Liver (tissue), 3 donors: ENCODE results near the gene ZFYVE28.

ENCODE experiments used
- GABPA ChIP-seq, 2 donors: IDR thresholded peaks in 1 of 2; conservative IDR thresholded peaks in 1 of 2; 2 replicates each; pipeline ENCODE4 v1.6.1; 2016; ENCODE audit warnings: antibody characterized with exemption in 2 of 2, mild to moderate bottlenecking in 1 of 2, moderate library complexity in 1 of 2
- HNF4A ChIP-seq, 2 donors: conservative IDR thresholded peaks; 2 replicates each; pipeline ENCODE4 v1.6.1; 2016; ENCODE audit warnings: antibody characterized with exemption in 2 of 2, mild to moderate bottlenecking in 2 of 2
- SP1 ChIP-seq: IDR thresholded peaks from 2 replicates; pipeline ENCODE4 v1.6.1; 2018; ENCODE audit warnings: antibody characterized with exemption, mild to moderate bottlenecking
- TF ChIP-seq, protein P1 (sequence below): fragments of 150-350 bp; IDR thresholded peaks from 2 replicates; pipeline ENCODE4 v1.5.1; 2017; ENCODE audit warnings: improper control_type of control experiment, low read depth, low read length; ENCODE audit not compliant: missing input control
- TF ChIP-seq, protein P2 (sequence below): IDR thresholded peaks from 2 replicates; pipeline ENCODE4 v1.6.1; 2016; ENCODE audit warnings: antibody characterized with exemption
- TF ChIP-seq, protein P3 (sequence below): IDR thresholded peaks from 2 replicates; pipeline ENCODE4 v1.6.1; 2016; ENCODE audit warnings: antibody characterized with exemption, mild to moderate bottlenecking
- TF ChIP-seq, protein P4 (sequence below): IDR thresholded peaks from 2 replicates; pipeline ENCODE4 v1.6.1; 2016; ENCODE audit warnings: antibody characterized with exemption
- donor health status: healthy.
- donor health status: healthy.

DNA sequence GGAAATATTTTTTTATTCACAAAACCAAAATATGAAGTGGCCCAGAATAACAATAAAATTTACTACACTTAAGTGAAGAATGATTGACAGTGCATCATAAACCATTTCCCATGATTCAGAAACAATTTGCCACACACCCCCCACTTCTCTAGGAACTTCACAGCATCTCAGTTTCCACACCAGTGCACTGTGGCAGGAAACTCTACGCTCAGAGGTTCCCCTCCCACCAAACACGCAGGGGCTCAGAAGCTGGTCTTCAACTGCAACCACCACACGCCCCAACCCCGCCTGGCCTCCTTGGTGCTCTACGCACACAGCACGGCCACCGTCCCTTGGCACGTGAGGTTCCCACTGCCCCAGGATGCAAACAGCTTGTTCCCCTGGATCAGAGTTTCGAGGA lies 63.7 kb downstream of the ZFYVE28 start:
- TF ChIP-seq, protein P1, sequence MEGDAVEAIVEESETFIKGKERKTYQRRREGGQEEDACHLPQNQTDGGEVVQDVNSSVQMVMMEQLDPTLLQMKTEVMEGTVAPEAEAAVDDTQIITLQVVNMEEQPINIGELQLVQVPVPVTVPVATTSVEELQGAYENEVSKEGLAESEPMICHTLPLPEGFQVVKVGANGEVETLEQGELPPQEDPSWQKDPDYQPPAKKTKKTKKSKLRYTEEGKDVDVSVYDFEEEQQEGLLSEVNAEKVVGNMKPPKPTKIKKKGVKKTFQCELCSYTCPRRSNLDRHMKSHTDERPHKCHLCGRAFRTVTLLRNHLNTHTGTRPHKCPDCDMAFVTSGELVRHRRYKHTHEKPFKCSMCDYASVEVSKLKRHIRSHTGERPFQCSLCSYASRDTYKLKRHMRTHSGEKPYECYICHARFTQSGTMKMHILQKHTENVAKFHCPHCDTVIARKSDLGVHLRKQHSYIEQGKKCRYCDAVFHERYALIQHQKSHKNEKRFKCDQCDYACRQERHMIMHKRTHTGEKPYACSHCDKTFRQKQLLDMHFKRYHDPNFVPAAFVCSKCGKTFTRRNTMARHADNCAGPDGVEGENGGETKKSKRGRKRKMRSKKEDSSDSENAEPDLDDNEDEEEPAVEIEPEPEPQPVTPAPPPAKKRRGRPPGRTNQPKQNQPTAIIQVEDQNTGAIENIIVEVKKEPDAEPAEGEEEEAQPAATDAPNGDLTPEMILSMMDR = no peak
- TF ChIP-seq, protein P2, sequence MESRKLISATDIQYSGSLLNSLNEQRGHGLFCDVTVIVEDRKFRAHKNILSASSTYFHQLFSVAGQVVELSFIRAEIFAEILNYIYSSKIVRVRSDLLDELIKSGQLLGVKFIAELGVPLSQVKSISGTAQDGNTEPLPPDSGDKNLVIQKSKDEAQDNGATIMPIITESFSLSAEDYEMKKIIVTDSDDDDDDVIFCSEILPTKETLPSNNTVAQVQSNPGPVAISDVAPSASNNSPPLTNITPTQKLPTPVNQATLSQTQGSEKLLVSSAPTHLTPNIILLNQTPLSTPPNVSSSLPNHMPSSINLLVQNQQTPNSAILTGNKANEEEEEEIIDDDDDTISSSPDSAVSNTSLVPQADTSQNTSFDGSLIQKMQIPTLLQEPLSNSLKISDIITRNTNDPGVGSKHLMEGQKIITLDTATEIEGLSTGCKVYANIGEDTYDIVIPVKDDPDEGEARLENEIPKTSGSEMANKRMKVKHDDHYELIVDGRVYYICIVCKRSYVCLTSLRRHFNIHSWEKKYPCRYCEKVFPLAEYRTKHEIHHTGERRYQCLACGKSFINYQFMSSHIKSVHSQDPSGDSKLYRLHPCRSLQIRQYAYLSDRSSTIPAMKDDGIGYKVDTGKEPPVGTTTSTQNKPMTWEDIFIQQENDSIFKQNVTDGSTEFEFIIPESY = no peak
- TF ChIP-seq HNF4A (conservative IDR thresholded peaks at IDR 0.05) (no peak), GABPA (IDR thresholded peaks at IDR 0.05 in 1 of 2, conservative IDR thresholded peaks at IDR 0.05 in 1 of 2) (no peak), SP1 (no peak)
- TF ChIP-seq, protein P3, sequence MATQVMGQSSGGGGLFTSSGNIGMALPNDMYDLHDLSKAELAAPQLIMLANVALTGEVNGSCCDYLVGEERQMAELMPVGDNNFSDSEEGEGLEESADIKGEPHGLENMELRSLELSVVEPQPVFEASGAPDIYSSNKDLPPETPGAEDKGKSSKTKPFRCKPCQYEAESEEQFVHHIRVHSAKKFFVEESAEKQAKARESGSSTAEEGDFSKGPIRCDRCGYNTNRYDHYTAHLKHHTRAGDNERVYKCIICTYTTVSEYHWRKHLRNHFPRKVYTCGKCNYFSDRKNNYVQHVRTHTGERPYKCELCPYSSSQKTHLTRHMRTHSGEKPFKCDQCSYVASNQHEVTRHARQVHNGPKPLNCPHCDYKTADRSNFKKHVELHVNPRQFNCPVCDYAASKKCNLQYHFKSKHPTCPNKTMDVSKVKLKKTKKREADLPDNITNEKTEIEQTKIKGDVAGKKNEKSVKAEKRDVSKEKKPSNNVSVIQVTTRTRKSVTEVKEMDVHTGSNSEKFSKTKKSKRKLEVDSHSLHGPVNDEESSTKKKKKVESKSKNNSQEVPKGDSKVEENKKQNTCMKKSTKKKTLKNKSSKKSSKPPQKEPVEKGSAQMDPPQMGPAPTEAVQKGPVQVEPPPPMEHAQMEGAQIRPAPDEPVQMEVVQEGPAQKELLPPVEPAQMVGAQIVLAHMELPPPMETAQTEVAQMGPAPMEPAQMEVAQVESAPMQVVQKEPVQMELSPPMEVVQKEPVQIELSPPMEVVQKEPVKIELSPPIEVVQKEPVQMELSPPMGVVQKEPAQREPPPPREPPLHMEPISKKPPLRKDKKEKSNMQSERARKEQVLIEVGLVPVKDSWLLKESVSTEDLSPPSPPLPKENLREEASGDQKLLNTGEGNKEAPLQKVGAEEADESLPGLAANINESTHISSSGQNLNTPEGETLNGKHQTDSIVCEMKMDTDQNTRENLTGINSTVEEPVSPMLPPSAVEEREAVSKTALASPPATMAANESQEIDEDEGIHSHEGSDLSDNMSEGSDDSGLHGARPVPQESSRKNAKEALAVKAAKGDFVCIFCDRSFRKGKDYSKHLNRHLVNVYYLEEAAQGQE = no peak
- TF ChIP-seq, protein P4, sequence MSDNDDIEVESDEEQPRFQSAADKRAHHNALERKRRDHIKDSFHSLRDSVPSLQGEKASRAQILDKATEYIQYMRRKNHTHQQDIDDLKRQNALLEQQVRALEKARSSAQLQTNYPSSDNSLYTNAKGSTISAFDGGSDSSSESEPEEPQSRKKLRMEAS = no peak
